MM.1S (cell line): ENCODE results near the gene MEIOSIN.

Experiments
- EZH2phosphoT487 ChIP-seq: fragments of 300-600 bp; sonication (generic); IDR thresholded peaks from 2 replicates; pipeline ENCODE4 v1.6.1; 2018; ENCODE audit warnings: antibody characterized with exemption, low read length
- TF ChIP-seq, protein P1 (sequence below): fragments of 300-600 bp; sonication (generic); IDR thresholded peaks from 2 replicates; pipeline ENCODE4 v1.5.1; 2016; ENCODE audit warnings: antibody characterized with exemption, low read length, mixed read lengths

DNA sequence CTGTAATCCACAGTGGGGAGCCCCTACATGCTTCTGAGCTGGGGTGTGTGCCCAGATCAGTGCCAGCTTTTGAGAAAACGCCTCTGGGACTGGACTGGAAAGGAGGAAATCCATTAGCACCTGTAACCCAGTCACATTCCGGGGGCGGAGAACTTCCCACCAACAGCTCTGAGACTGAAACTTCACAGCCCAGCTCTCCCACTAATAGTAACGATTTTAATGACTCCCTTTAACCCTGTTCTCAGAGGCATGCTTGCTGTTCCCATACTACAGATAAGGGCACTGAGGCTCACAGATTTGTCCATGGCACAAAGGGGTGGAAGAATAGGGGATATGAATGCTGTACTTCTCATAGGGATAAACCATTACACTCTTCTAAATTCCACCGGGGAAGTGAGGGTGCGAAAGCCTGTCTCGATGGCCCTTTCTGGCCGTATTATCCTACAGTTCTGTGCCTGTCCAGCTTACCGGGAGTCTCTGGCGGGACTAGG lies 3.4 kb upstream of the MEIOSIN start:
- TF ChIP-seq, protein P1, sequence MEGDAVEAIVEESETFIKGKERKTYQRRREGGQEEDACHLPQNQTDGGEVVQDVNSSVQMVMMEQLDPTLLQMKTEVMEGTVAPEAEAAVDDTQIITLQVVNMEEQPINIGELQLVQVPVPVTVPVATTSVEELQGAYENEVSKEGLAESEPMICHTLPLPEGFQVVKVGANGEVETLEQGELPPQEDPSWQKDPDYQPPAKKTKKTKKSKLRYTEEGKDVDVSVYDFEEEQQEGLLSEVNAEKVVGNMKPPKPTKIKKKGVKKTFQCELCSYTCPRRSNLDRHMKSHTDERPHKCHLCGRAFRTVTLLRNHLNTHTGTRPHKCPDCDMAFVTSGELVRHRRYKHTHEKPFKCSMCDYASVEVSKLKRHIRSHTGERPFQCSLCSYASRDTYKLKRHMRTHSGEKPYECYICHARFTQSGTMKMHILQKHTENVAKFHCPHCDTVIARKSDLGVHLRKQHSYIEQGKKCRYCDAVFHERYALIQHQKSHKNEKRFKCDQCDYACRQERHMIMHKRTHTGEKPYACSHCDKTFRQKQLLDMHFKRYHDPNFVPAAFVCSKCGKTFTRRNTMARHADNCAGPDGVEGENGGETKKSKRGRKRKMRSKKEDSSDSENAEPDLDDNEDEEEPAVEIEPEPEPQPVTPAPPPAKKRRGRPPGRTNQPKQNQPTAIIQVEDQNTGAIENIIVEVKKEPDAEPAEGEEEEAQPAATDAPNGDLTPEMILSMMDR: no peak
- no peak for TF ChIP-seq EZH2phosphoT487
